PFSK-1 (cell line): ENCODE data around the gene NUDT3.

Experiments
- TAF1 ChIP-seq: IDR thresholded peaks from 2 replicates; pipeline ENCODE4 v1.6.1; 2012; ENCODE audit warnings: low read length, control low read depth, borderline replicate concordance; ENCODE audit not compliant: insufficient read depth
- TF ChIP-seq, protein P1 (sequence below), 2 experiments: IDR thresholded peaks; 2 replicates each; pipeline versions ENCODE4 v1.6.1 to v1.8.0; 2011 to 2012; ENCODE audit warnings: low read depth in 2 of 2, low read length in 2 of 2, control low read depth in 1 of 2, inconsistent platforms in 1 of 2, mild to moderate bottlenecking in 1 of 2, moderate library complexity in 1 of 2; ENCODE audit not compliant: insufficient read depth in 1 of 2

DNA sequence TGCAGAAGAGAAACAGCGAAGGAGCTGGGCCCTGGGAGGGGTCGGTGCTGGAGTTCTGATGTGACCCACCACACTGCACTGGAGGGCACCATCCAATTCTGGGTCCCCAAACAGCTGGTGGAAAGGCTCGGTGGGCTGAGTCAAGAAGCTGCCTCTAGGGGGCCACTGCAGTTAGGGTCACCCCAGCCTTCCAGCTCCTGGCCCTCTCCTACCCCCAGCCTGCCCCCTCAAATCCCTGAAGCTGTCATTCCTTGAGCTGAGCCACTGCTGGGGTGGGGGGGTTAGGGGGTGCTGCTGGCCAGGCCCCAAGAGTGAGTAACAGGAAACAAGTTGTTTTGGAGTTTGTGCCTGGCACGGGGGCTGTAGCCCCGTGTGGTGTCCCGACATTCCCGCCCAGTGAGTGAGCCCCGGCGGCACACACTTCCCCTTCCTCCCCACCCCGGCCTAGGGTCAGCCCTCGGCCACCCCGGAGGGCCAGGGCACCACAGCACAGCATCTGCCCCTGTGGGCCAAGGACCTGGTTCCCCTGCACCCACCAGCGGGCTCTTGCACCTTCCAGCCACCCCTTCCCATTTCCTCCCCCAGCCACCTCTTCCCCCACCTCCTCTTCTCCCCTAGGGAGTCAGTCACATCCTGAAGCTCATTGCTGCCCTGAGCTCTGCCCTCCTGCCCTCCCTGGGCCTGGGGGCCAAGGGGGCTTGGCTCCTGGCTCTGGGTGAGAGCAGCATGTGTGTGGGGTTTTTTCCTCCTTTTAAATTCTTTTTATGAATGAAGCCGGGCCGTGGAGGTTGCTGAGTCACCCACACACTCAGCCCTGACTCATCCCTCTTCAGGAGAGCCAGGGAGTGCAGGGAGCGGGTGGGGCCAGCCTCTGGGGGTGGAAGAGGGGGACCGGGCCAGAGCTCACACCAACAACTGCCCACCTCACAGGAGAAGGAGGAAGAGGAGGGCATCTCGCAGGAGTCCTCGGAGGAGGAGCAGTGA, 148.3 kb downstream of the NUDT3 start:
- TF ChIP-seq TAF1 = no peak
- TF ChIP-seq, protein P1, sequence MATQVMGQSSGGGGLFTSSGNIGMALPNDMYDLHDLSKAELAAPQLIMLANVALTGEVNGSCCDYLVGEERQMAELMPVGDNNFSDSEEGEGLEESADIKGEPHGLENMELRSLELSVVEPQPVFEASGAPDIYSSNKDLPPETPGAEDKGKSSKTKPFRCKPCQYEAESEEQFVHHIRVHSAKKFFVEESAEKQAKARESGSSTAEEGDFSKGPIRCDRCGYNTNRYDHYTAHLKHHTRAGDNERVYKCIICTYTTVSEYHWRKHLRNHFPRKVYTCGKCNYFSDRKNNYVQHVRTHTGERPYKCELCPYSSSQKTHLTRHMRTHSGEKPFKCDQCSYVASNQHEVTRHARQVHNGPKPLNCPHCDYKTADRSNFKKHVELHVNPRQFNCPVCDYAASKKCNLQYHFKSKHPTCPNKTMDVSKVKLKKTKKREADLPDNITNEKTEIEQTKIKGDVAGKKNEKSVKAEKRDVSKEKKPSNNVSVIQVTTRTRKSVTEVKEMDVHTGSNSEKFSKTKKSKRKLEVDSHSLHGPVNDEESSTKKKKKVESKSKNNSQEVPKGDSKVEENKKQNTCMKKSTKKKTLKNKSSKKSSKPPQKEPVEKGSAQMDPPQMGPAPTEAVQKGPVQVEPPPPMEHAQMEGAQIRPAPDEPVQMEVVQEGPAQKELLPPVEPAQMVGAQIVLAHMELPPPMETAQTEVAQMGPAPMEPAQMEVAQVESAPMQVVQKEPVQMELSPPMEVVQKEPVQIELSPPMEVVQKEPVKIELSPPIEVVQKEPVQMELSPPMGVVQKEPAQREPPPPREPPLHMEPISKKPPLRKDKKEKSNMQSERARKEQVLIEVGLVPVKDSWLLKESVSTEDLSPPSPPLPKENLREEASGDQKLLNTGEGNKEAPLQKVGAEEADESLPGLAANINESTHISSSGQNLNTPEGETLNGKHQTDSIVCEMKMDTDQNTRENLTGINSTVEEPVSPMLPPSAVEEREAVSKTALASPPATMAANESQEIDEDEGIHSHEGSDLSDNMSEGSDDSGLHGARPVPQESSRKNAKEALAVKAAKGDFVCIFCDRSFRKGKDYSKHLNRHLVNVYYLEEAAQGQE (IDR thresholded peaks at IDR 0.05; ENCODE audit: insufficient read depth in 1 of 2, low read depth in 2 of 2, low read length in 2 of 2) = peak in 1 of 2 experiments; percentile 24; a peak in 1 of 4 replicates
